GM12801 (cell line): ENCODE results near the gene ANKRD1.

Experiments
- CTCF ChIP-seq: IDR thresholded peaks from one replicate; pipeline ENCODE4 v1.5.1; 2011; ENCODE audit warnings: control low read depth; ENCODE audit not compliant: insufficient read length; ENCODE audit errors: extremely low read depth

ANKRD1 gene

GRCh38 chr10:90944749-90945148 lies 23.9 kb upstream of the ANKRD1 start:
- no peak for TF ChIP-seq CTCF

GRCh38 chr10:90939648-90940047 lies 18.8 kb upstream of the ANKRD1 start:
- no peak for TF ChIP-seq CTCF

DNA sequence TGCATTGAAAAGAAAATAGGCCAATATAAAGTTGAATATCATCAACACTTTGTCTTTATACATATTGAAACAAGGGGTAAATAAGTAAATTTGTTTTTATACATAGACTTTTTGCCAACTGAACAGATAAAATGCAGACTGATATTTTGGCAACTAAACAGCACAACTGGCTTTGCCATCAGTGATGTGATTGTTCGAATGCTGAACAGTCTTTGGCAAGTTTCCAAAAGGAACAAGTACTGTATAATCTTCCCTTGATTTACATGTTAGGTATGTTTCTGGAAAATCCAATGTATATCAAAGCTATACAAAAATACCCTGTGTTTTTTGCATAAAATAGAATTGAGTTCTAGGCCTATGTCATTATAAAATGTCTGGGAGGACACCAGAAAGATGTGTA lies 18.2 kb upstream of the ANKRD1 start:
- TF ChIP-seq CTCF = no peak

DNA sequence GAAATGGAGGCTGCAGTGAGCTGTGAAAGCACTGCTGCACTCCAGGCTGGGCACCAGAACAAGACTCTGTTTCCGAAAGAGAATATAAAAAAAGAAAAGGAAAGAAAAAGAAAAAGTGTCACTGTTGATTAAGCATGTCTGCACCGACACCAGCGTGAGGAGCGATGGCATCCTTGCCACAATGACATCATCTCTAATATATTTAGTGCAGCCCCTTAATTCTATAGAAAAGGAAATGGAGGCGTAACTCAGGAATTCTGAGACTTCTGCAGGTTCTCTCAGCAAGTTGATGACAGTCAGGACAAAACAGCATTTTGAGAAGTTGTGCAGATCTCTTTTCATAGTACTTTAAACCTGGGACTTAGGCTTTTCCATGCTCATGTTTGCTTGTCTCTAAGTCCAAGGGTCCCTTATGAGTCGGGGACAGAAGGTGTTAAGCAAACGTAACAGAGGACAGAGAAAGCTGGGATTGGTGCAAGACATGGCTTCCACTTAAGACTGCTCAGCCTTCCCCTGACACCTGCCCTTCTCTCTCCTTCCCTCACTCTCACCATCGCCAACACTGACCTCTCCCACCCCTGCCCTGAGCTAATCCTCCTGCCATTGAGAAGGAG lies 16.9 kb upstream of the ANKRD1 start:
- TF ChIP-seq CTCF = no peak

GRCh38 chr10:90936276-90936659 lies 15.4 kb upstream of the ANKRD1 start:
- TF ChIP-seq CTCF = no peak

DNA sequence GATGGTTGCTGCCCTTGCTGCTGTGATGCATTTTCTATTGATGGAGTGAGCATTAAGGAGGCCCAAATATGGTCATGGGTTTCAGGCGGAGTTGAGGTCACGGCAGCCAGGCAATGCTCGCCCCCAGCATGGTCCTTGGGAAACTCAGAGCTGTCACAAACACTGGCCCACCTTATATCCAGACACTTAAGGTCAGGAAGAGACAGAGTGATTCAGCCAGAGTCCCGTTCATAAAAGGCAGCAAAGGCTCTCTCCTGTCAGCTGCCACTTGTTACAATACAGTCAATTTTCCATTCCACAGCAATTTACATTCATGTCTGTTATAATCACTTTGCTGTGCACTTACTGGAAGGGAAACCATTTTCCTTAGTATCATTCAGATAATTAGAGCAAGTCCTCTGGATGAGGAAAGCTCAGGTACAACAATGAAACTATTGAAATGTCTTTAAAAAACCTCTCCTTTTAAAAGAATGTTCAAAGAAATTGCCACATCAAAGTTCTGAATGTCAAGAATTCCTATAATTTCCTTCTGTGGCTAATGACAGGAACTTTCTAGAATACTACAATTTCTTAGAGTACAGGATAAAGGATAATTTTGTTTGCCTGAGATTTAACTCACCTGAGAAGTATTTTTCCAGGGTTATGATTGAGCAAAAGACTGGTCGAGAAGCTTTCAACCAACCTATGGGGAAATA lies 14.8 kb upstream of the ANKRD1 start:
- TF ChIP-seq CTCF = no peak

DNA sequence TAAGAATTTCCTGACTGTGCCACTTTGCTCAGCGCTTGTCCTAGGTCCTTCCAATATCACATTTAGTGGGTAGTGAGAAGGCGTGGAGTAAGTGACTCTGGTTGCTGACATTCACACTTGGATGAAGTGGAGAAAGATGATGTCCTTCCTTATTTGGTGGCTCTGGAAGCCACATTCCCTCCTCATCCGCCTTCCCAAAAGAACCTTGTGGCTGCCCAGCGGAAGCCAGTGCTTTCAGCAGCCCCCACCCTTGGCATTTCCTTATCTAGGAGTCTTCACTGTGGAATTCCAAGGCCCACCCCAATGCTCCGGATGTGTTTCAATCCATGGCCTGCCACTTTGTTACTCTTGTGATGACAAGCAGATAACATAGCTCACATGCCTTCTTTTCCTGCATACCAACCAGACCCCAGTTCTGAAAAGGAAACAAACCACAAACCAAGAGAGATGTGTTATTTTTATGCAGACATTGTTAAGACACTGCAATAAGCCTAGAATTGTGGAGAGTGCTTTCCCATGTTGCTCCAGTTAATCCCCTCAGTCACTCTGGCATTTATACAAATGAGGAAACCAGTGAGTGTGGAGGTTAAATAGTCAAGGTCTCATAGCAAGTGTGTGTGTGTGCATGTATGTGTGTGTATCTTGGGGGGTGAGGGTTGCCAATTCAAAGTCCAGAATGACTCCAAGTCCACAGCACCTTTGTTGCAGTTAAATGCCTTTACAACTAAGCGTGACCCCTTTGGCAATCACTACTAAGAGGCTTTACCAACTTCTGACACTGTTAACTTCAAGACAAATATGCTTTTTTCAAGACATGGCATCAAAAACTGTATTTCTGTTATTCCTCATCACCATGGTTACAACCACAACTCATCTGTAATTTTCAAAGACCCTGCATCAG lies 10.3 kb upstream of the ANKRD1 start:
- no peak for TF ChIP-seq CTCF
